Endothelial cell (in vitro differentiated cells): ENCODE results near the gene ALX3. TPM values are rescaled to one million over a fixed set of nuclear protein-coding genes. Genes with fewer than 3 reads are reported as not detected.

Experiments
- DNase-seq: peaks from one replicate; pipeline ENCODE4 v3.0.0; 2021; ENCODE audit warnings: low spot score
- H3K27ac Mint-ChIP-seq: one replicate; pipeline ENCODE4 v1.8.0; 2021; ENCODE audit warnings: mixed read lengths, inconsistent platforms; ENCODE audit not compliant: unreplicated experiment
- H3K27me3 Mint-ChIP-seq: one replicate; pipeline ENCODE4 v1.8.0; 2021; ENCODE audit warnings: mild to moderate bottlenecking, moderate library complexity, mixed read lengths, inconsistent platforms; ENCODE audit not compliant: unreplicated experiment
- H3K36me3 Mint-ChIP-seq: one replicate; pipeline ENCODE4 v1.8.0; 2021; ENCODE audit warnings: mild to moderate bottlenecking, low read depth, mixed read lengths, inconsistent platforms; ENCODE audit not compliant: unreplicated experiment
- H3K4me1 Mint-ChIP-seq: one replicate; pipeline ENCODE4 v1.8.0; 2021; ENCODE audit warnings: mild to moderate bottlenecking, mixed read lengths, inconsistent platforms; ENCODE audit not compliant: unreplicated experiment
- H3K4me3 Mint-ChIP-seq: one replicate; pipeline ENCODE4 v1.8.0; 2021; ENCODE audit warnings: mild to moderate bottlenecking, mixed read lengths, inconsistent platforms; ENCODE audit not compliant: unreplicated experiment
- H3K9me3 Mint-ChIP-seq: one replicate; pipeline ENCODE4 v1.8.0; 2021; ENCODE audit warnings: mixed read lengths, inconsistent platforms; ENCODE audit not compliant: unreplicated experiment
- CTCF ChIP-seq: fragments of 200-600 bp; sonication (generic); IDR thresholded peaks from one replicate; pipeline ENCODE4 v1.5.0; 2021; ENCODE audit warnings: antibody characterized with exemption; ENCODE audit not compliant: unreplicated experiment
- total RNA-seq: library from RNA; stranded (reverse); fragmentation: NEBNext Ultra II Directional; extraction: Animal tissue kit (Norgen Biotek cat#: 25700); gene quantifications from one replicate; pipeline ENCODE4 v1.2.1, GENCODE V29; 2021; ENCODE audit not compliant: unreplicated experiment

ALX3 gene
- total RNA-seq, 1 donor from 2014 or later: not detected

GRCh38 chr1:110050602-110051261 lies 19.7 kb downstream of the ALX3 start:
- Mint-ChIP-seq H3K27me3 (peaks cover 5% of the 10 kb centered on the region), H3K4me3 (no peak overlapping the region), H3K27ac (no peak overlapping the region), H3K36me3 (peaks cover 58% of the 10 kb centered on the region), H3K4me1 (peaks cover 8% of the 10 kb centered on the region), H3K9me3 (no peaks in the 10 kb centered on the region)
- DNase-seq: no peak
- TF ChIP-seq CTCF: no peak

DNA sequence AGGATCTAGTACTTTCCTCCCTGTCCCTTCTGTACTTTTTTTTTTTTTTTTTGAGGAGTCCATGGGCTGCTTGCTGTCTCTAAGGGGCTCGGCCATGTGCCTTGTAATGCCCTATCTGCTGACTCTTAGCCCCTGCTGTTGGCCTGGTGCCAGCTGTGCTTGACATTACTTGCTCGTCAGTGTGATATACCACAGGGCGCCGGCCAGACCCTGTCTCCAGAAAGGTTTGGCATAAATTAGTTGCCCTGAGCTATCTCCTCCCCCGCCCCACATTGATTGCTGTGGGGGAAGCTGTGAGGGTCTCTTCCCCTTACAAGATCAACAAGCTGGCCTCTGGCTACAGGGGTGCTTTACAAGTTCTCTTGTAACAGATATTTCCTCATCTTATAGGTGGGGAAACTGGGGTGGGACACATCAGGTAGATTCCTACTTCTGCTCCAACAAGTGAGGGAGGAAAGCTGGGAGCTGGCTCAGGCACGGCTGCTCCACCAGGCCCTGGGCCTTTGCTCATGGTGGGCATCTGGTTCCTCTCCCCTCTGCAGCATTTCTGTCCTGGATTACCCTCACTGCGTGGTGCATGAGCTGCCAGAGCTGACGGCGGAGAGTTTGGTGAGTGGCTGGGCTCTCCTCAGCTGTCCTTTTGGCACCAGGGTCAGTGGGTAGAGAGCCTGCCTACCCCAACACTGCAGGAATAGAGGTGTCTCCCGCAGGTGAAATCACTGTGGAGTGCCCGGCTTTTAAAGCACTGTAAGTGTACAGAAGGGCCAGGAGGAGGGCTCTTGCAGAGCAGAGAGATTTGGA lies 20.5 kb downstream of the ALX3 start:
- Mint-ChIP-seq H3K9me3 (no peaks in the 10 kb centered on the region), H3K4me1 (peaks cover 8% of the 10 kb centered on the region), H3K4me3 (no peak overlapping the region), H3K27ac (no peak overlapping the region), H3K27me3 (peaks cover 8% of the 10 kb centered on the region), H3K36me3 (peaks cover 58% of the 10 kb centered on the region)
- TF ChIP-seq CTCF: no peak
- DNase-seq: no peak

DNA sequence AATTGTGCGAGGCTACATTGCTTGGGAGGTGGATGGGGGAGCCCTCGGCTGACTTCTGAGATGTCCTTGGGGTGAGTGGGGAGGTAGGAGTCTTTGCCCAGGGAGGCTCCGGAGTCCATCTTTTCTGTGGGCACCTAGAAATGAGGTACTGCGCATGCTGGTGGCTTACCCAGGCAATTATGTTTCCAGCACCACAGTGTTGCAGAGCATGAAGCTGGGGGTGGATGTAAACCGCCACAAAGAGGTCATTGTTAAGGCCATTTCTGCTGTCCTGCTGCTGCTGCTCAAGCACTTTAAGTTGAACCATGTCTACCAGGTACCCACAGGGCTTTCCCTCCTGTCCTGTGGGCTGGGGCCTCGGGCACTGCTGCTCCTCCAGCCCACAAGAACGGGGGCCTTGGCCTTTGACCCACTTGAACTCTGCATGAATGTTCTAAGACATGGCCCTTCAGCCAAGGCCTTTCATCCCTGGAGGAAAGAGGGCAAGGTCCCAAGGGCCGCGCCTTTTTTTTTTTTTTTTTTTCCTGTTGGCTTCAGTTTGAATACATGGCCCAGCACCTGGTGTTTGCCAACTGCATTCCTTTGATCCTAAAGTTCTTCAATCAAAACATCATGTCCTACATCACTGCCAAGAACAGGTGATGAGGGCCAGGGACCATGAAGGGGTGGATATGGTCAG lies 21.4 kb downstream of the ALX3 start:
- TF ChIP-seq CTCF: no peak
- no peaks in the 10 kb centered on the region for H3K9me3 Mint-ChIP-seq
- H3K36me3 Mint-ChIP-seq: peaks cover 55% of the 10 kb centered on the region
- peaks cover 6% of the 10 kb centered on the region for H3K4me1 Mint-ChIP-seq
- H3K27me3 Mint-ChIP-seq: peaks cover 8% of the 10 kb centered on the region
- no peak for DNase-seq
- H3K4me3 Mint-ChIP-seq: no peak overlapping the region
- no peak overlapping the region for H3K27ac Mint-ChIP-seq

DNA sequence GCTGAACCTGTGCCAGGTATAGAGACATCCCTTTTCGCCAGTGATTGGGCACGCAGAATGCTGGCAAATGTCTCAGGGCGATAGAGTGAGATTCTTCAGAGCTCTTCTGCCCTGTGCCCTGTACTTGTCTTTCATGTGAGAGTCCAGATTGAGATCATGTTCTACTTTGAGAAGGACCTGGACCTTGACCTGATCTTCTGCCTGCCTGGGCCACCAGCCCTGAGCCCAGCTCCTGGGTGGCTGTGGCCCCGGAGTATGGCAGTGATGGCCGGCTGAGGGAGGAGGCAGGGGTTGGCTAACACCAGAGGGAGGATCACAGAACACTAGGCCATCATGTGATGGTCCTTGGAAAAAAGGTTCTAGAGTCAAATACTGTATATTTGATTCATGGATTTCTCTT lies 22.2 kb downstream of the ALX3 start:
- H3K36me3 Mint-ChIP-seq: peaks cover 52% of the 10 kb centered on the region
- no peak overlapping the region for H3K4me3 Mint-ChIP-seq

More for the DNA sequence above, 22.2 kb downstream of the ALX3 start:
- no peak for TF ChIP-seq CTCF
- no peaks in the 10 kb centered on the region for H3K9me3 Mint-ChIP-seq
- H3K4me1 Mint-ChIP-seq: peaks cover 3% of the 10 kb centered on the region
- DNase-seq: no peak
- no peak overlapping the region for H3K27ac Mint-ChIP-seq
- H3K27me3 Mint-ChIP-seq: peaks cover 6% of the 10 kb centered on the region
